ENCODE data around the gene NPFFR1. TPM values are rescaled to one million over a fixed set of nuclear protein-coding genes. Genes with fewer than 3 reads are reported as not detected.

The NPFFR1 gene
- total and polyA plus RNA-seq, 4 donors: under 0.01 TPM; not detected in 3

DNA sequence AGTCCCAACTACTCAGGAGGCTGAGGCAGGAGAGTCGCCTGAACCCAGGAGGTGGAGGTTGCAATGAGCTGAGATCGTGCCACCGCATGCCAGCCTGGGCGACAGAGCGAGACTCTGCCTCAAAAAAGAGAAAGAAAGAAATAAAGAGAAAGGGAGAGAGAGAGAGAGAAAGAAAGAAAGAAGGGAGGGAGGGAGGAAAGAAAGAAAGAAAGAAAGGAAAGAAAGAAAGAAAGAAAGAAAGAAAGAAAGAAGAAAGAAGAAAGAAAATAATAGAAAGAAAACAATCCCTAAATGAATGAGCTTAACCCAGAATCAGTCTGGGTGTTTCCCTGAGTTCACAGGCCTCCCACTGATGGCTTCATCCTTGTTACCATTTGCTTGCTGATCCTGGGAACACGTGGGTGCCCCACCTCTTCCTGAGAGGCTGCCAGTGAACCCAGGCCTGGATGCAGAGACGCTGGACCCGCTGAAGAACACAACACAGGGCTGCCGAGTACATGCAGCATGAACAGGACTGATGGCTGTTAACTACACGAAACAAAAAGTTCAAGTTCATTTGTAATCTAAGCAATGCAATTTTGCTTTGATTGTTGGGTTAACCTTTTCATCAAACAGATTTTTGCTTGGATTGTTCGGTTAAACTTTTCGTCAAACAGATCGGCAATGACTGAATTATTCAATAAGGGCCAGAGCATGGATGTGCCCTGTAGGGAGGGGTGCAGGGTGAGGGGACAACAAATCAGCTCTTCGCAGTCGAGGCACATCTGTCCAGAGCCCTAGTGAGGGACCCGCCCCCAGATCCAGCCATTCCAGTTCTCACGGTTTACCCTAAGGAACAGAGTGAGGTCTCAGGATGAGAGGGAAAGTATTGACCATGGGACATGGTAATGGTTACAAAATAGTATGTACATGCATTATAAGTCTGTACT lies 11.5 kb downstream of the NPFFR1 start (continued):
- TF ChIP-seq, protein P1, sequence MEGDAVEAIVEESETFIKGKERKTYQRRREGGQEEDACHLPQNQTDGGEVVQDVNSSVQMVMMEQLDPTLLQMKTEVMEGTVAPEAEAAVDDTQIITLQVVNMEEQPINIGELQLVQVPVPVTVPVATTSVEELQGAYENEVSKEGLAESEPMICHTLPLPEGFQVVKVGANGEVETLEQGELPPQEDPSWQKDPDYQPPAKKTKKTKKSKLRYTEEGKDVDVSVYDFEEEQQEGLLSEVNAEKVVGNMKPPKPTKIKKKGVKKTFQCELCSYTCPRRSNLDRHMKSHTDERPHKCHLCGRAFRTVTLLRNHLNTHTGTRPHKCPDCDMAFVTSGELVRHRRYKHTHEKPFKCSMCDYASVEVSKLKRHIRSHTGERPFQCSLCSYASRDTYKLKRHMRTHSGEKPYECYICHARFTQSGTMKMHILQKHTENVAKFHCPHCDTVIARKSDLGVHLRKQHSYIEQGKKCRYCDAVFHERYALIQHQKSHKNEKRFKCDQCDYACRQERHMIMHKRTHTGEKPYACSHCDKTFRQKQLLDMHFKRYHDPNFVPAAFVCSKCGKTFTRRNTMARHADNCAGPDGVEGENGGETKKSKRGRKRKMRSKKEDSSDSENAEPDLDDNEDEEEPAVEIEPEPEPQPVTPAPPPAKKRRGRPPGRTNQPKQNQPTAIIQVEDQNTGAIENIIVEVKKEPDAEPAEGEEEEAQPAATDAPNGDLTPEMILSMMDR (IDR thresholded peaks at IDR 0.05; ENCODE audit: low read depth, low read length, missing input control): no peak

DNA sequence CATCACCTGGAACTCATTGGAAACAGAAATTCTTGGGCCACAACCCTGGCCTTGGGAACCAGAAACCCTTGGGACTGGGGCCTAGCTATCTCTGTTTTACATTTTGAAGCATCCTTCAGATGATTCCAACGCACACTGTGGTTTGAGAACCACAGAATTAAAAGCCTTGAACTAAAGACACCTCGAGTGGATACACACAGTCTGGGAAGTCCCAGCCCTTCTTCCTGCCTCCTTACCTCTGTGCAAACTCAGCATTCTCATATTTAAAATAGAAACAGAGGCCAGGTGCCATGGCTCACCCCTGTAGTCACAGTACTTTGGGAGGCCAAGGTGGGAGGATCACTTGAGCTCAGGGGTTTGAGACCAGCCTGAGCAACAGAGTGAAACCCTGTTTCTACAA lies 12.9 kb downstream of the NPFFR1 start:
- 82% methylated on average over 2 of the region's 2 CpGs for WGBS
- H3K4me1 ChIP-seq (ENCODE audit: control insufficient read depth in 4 of 4, insufficient read depth in 4 of 4, low read length in 3 of 4): peaks cover 0 to 5% (median under 1%) of the 10 kb centered on the region in 4 donors
- H3K9ac ChIP-seq (ENCODE audit: low read depth in 1 of 2, low read length in 2 of 2): no peak overlapping the region
- no peak for DNase-seq (ENCODE audit: low spot score)
- H3K4me3 ChIP-seq (ENCODE audit: low read depth in 1 of 3, low read length in 3 of 3): no peak overlapping the region
- no peaks in the 10 kb centered on the region for H3K27me3 ChIP-seq (ENCODE audit: control insufficient read depth in 4 of 4, insufficient read depth in 4 of 4, low read length in 3 of 4)
- no peaks in the 10 kb centered on the region for H3K36me3 ChIP-seq (ENCODE audit: control insufficient read depth in 4 of 4, insufficient read depth in 3 of 4, low read depth in 1 of 4, low read length in 3 of 4)
- H3K9me3 ChIP-seq (ENCODE audit: control insufficient read depth in 4 of 4, low read length in 3 of 4): no peaks in the 10 kb centered on the region
- no peak overlapping the region for H3K27ac ChIP-seq (ENCODE audit: low read depth in 1 of 2, low read length in 2 of 2)
- TF ChIP-seq, protein P1 (IDR thresholded peaks at IDR 0.05; ENCODE audit: low read depth, low read length, missing input control): no peak
- TF ChIP-seq, protein P2, sequence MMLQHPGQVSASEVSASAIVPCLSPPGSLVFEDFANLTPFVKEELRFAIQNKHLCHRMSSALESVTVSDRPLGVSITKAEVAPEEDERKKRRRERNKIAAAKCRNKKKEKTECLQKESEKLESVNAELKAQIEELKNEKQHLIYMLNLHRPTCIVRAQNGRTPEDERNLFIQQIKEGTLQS (IDR thresholded peaks at IDR 0.05): no peak
- no peak for TF ChIP-seq RXRA (IDR thresholded peaks at IDR 0.05)
- TF ChIP-seq EGR1 (IDR thresholded peaks at IDR 0.05; ENCODE audit: low read depth in 2 of 2): no peak
- TF ChIP-seq YY1 (IDR thresholded peaks at IDR 0.05): no peak

DNA sequence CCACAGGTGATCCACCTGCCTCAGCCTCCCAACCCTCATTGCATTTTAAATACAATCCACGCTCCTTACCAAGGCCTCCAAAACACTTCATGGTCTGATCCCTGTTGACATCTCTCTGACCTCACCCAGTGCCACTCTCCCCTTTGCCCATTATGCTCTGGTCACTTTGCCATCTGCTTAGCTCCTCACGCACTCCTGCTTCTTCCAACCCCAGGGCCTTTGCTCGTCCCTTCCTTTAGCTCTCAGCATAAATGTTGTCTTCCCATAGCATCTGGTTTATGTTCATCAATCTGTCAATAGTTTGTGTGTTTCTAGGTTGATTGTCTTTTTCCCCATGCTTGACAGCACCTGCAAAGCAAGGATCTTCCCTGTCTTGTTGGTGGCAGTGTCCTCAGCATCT lies 14.1 kb downstream of the NPFFR1 start:
- Histone ChIP-seq H3K9me3 (ENCODE audit: control insufficient read depth in 4 of 4, low read length in 3 of 4) (no peaks in the 10 kb centered on the region), H3K27ac (ENCODE audit: low read depth in 1 of 2, low read length in 2 of 2) (no peak overlapping the region), H3K4me1 (ENCODE audit: control insufficient read depth in 4 of 4, insufficient read depth in 4 of 4, low read length in 3 of 4) (peaks cover 0 to 5% (median under 1%) of the 10 kb centered on the region in 4 donors), H3K4me3 (ENCODE audit: low read depth in 1 of 3, low read length in 3 of 3) (no peak overlapping the region), H3K9ac (ENCODE audit: low read depth in 1 of 2, low read length in 2 of 2) (no peak overlapping the region), H3K27me3 (ENCODE audit: control insufficient read depth in 4 of 4, insufficient read depth in 4 of 4, low read length in 3 of 4) (no peaks in the 10 kb centered on the region), H3K36me3 (ENCODE audit: control insufficient read depth in 4 of 4, insufficient read depth in 3 of 4, low read depth in 1 of 4, low read length in 3 of 4) (no peaks in the 10 kb centered on the region)
- no peak for DNase-seq (ENCODE audit: low spot score)
- 97% methylated on average over 3 of the region's 3 CpGs for WGBS
- TF ChIP-seq HNF4A (conservative IDR thresholded peaks at IDR 0.05) (no peak), SP1 (IDR thresholded peaks at IDR 0.05) (no peak), YY1 (IDR thresholded peaks at IDR 0.05) (no peak), HNF4G (IDR thresholded peaks at IDR 0.05) (no peak), JUND (IDR thresholded peaks at IDR 0.05) (no peak), EGR1 (IDR thresholded peaks at IDR 0.05; ENCODE audit: low read depth in 2 of 2) (no peak), FOXA1 (IDR thresholded peaks at IDR 0.05) (no peak), TAF1 (conservative IDR thresholded peaks at IDR 0.05) (no peak), RAD21 (IDR thresholded peaks at IDR 0.05) (no peak), RXRA (IDR thresholded peaks at IDR 0.05) (no peak), NR2F2 (IDR thresholded peaks at IDR 0.05) (no peak), FOXA2 (IDR thresholded peaks at IDR 0.05) (no peak), GABPA (IDR thresholded peaks at IDR 0.05 in 1 of 2, conservative IDR thresholded peaks at IDR 0.05 in 1 of 2) (no peak)
- TF ChIP-seq, protein P1 (IDR thresholded peaks at IDR 0.05; ENCODE audit: low read depth, low read length, missing input control): no peak
- TF ChIP-seq, protein P3, sequence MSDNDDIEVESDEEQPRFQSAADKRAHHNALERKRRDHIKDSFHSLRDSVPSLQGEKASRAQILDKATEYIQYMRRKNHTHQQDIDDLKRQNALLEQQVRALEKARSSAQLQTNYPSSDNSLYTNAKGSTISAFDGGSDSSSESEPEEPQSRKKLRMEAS (IDR thresholded peaks at IDR 0.05): no peak
- TF ChIP-seq, protein P4, sequence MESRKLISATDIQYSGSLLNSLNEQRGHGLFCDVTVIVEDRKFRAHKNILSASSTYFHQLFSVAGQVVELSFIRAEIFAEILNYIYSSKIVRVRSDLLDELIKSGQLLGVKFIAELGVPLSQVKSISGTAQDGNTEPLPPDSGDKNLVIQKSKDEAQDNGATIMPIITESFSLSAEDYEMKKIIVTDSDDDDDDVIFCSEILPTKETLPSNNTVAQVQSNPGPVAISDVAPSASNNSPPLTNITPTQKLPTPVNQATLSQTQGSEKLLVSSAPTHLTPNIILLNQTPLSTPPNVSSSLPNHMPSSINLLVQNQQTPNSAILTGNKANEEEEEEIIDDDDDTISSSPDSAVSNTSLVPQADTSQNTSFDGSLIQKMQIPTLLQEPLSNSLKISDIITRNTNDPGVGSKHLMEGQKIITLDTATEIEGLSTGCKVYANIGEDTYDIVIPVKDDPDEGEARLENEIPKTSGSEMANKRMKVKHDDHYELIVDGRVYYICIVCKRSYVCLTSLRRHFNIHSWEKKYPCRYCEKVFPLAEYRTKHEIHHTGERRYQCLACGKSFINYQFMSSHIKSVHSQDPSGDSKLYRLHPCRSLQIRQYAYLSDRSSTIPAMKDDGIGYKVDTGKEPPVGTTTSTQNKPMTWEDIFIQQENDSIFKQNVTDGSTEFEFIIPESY (IDR thresholded peaks at IDR 0.05): no peak
- TF ChIP-seq, protein P2 (IDR thresholded peaks at IDR 0.05): no peak
